OCI-LY3 (cell line): ENCODE data around the gene ZNRF1.

Experiments used
- H2AFZ ChIP-seq: fragments of 200-600, 300-600 bp; shearing (Covaris generic); 2 replicates; pipeline ENCODE4 v1.6.0; 2014; ENCODE audit warnings: antibody characterized with exemption, low read depth, low read length
- H3K27ac ChIP-seq: fragments of 200-600, 300-600 bp; sonication (generic); 2 replicates; pipeline ENCODE4 v1.5.1; 2014; ENCODE audit warnings: mild to moderate bottlenecking, low read length, moderate library complexity, mixed read lengths
- H3K27me3 ChIP-seq: fragments of 200-600, 300-600 bp; sonication (generic); 2 replicates; pipeline ENCODE4 v1.6.1; 2014; ENCODE audit warnings: low read depth, low read length, mixed read lengths
- H3K36me3 ChIP-seq: fragments of 200-600, 300-600 bp; sonication (generic); replicated peaks from 2 replicates; pipeline ENCODE3; 2014; ENCODE audit warnings: low read depth, low read length, mixed read lengths
- H3K4me1 ChIP-seq: fragments of 300-600, 200-600 bp; sonication (generic); 2 replicates; pipeline ENCODE4 v1.6.1; 2014; ENCODE audit warnings: low read length, mixed read lengths
- H3K4me2 ChIP-seq: fragments of 200-600, 300-600 bp; sonication (generic); 2 replicates; pipeline ENCODE4 v1.6.1; 2014; ENCODE audit warnings: low read length, mixed read lengths
- H3K4me3 ChIP-seq: fragments of 300-600, 200-600 bp; sonication (generic); 2 replicates; pipeline ENCODE4 v1.5.1; 2014; ENCODE audit warnings: antibody characterized with exemption, mild to moderate bottlenecking, low read length, moderate library complexity
- H3K79me2 ChIP-seq: fragments of 300-600, 200-600 bp; shearing (Covaris generic); 2 replicates; pipeline ENCODE4 v1.6.1; 2014; ENCODE audit warnings: mild to moderate bottlenecking, low read length, mixed read lengths
- H3K9ac ChIP-seq: fragments of 300-600, 200-600 bp; shearing (Covaris generic); 2 replicates; pipeline ENCODE4 v1.6.0; 2014; ENCODE audit warnings: mild to moderate bottlenecking, low read length, moderate library complexity
- H3K9me3 ChIP-seq: fragments of 200-600, 300-600 bp; shearing (Covaris generic); 2 replicates; pipeline ENCODE4 v1.6.1; 2014; ENCODE audit warnings: low read length, mixed read lengths; ENCODE audit not compliant: insufficient read depth
- H4K20me1 ChIP-seq: fragments of 200-600, 300-600 bp; sonication (generic); 2 replicates; pipeline ENCODE4 v1.6.1; 2016; ENCODE audit warnings: low read length, mixed read lengths; ENCODE audit not compliant: insufficient read depth
- EZH2phosphoT487 ChIP-seq: fragments of 200-600 bp; shearing (Covaris generic); IDR thresholded peaks from 2 replicates; pipeline ENCODE4 v1.6.1; 2018; ENCODE audit warnings: antibody characterized with exemption, mixed run types, low read depth
- TF ChIP-seq, protein P1 (sequence below): fragments of 200-600, 300-600 bp; sonication (generic); IDR thresholded peaks from 2 replicates; pipeline ENCODE4 v1.5.1; 2014; ENCODE audit warnings: antibody characterized with exemption, low read length, low read depth

ZNRF1 gene

DNA sequence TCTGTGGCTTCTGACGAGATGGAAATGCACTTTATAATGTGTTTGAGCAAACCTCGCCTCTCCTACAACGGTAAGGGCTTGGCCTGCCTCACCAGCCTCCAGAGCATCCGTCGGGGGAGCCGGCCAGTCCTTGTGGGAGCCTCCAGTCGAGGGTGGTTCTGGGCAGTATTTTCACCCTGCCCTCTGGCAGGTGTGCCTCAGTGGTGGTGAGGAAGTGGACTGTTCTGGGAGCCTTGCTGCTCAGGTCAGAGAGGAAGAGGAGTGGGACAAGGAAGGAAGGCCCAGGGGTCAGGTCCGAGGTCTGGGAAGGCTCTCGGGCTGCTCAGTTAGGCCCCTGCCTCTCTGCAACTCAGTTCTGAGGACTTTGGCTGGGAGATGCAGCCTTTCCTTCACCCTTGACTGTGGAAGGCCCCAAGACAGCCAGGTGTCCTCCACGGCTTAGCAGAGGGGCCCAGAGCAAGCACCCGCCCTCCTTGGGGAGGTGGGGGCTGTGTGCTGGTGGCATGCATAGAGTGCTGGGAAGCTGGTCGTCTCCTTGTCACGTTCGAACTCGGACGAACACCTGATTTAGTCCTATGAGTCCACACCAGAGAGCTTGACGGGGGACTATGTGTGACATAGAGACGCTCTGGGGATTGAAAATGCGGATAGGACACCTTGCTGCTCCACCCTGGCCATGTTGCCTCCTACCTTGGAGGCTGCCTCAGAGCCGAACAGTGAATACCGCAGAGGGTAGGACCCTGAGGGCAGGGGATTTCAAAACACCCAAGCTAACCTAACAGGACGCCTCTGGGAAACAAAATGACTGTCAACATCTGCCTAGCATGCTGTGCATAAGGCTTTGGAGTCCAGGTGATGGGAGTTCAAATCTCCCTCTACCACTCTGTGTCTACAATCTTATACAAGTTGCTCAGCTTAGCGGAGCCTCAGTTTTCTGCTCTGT is 95.0 kb downstream of the ZNRF1 start:
- TF ChIP-seq, protein P1, sequence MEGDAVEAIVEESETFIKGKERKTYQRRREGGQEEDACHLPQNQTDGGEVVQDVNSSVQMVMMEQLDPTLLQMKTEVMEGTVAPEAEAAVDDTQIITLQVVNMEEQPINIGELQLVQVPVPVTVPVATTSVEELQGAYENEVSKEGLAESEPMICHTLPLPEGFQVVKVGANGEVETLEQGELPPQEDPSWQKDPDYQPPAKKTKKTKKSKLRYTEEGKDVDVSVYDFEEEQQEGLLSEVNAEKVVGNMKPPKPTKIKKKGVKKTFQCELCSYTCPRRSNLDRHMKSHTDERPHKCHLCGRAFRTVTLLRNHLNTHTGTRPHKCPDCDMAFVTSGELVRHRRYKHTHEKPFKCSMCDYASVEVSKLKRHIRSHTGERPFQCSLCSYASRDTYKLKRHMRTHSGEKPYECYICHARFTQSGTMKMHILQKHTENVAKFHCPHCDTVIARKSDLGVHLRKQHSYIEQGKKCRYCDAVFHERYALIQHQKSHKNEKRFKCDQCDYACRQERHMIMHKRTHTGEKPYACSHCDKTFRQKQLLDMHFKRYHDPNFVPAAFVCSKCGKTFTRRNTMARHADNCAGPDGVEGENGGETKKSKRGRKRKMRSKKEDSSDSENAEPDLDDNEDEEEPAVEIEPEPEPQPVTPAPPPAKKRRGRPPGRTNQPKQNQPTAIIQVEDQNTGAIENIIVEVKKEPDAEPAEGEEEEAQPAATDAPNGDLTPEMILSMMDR, result no peak
- no peak for TF ChIP-seq EZH2phosphoT487
- no peaks in the 10 kb centered on the region for H3K79me2 ChIP-seq
- no peak overlapping the region for H3K27ac ChIP-seq
- H3K27me3 ChIP-seq, result no peaks in the 10 kb centered on the region
- H4K20me1 ChIP-seq, result no peaks in the 10 kb centered on the region; the same call in 1 of the 2 replicates
- H3K4me3 ChIP-seq, result no peak overlapping the region
- peaks cover 5% of the 10 kb centered on the region; the same call in 1 of the 2 replicates for H3K4me1 ChIP-seq
- no peaks in the 10 kb centered on the region for H3K9me3 ChIP-seq
- H3K36me3 ChIP-seq, result no peaks in the 10 kb centered on the region
- no peak overlapping the region for H2AFZ ChIP-seq
- H3K4me2 ChIP-seq, result no peak overlapping the region
- H3K9ac ChIP-seq, result no peak overlapping the region

DNA sequence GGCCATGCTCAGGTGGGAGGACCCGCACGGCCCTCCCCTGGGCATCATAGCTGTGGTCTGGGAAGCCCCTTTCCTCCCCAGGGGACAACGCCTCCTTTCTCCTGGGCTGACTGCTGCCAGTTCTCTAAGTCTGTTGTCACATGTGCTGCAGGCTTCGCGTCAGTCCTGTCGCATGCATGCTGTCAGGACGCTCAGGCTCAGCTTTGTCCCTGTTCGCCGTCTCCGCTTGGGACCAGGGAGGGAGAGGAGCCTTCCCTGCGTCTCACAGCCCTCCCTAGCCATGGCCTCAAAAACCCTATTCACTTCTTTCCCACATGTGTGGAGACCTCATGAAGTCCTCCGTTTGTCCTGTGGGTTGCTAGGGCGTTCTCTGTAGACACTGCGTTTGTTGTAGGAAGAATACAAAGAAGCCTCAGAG is 96.4 kb downstream of the ZNRF1 start:
- no peaks in the 10 kb centered on the region for H3K36me3 ChIP-seq
- H3K9ac ChIP-seq, result no peak overlapping the region
- H3K4me1 ChIP-seq, result peaks cover 5% of the 10 kb centered on the region; the same call in 1 of the 2 replicates
- H3K4me2 ChIP-seq, result no peak overlapping the region
- H3K79me2 ChIP-seq, result no peaks in the 10 kb centered on the region
- no peaks in the 10 kb centered on the region; the same call in 1 of the 2 replicates for H4K20me1 ChIP-seq
- H3K4me3 ChIP-seq, result no peak overlapping the region
- TF ChIP-seq, protein P1, result no peak
- no peak for TF ChIP-seq EZH2phosphoT487
- H3K27ac ChIP-seq, result no peak overlapping the region
- no peaks in the 10 kb centered on the region for H3K27me3 ChIP-seq
- H2AFZ ChIP-seq, result no peak overlapping the region
- no peaks in the 10 kb centered on the region for H3K9me3 ChIP-seq

DNA sequence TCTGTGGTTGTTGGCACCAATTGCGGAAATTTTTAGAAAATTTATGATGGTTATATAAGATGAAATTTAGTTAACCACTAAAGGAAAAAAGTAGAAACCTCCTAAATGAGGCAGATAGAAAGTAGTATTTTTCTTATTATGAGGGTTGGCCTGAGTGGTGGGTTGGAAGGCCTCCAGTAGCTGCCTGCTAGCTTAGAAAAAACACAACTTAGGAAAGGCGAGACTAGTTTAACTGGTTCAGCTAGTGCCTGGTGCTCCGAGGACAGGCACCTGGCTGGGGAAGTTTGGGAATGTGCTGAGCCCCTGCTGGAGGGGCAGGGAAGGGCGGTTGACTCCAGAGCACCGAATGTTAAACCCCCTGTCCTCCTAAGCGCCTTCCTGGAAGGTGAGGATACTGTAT is 97.8 kb downstream of the ZNRF1 start:
- no peak overlapping the region for H2AFZ ChIP-seq
- H3K9ac ChIP-seq, result no peak overlapping the region
- H3K4me2 ChIP-seq, result no peak overlapping the region
- H3K79me2 ChIP-seq, result no peaks in the 10 kb centered on the region
- H4K20me1 ChIP-seq, result no peaks in the 10 kb centered on the region; the same call in 1 of the 2 replicates
- no peak overlapping the region for H3K27ac ChIP-seq
- no peaks in the 10 kb centered on the region for H3K9me3 ChIP-seq
- no peaks in the 10 kb centered on the region for H3K27me3 ChIP-seq
- TF ChIP-seq, protein P1, result no peak
- TF ChIP-seq EZH2phosphoT487, result no peak
- peaks cover 5% of the 10 kb centered on the region; the same call in 1 of the 2 replicates for H3K4me1 ChIP-seq
- no peaks in the 10 kb centered on the region for H3K36me3 ChIP-seq
- no peak overlapping the region for H3K4me3 ChIP-seq

DNA sequence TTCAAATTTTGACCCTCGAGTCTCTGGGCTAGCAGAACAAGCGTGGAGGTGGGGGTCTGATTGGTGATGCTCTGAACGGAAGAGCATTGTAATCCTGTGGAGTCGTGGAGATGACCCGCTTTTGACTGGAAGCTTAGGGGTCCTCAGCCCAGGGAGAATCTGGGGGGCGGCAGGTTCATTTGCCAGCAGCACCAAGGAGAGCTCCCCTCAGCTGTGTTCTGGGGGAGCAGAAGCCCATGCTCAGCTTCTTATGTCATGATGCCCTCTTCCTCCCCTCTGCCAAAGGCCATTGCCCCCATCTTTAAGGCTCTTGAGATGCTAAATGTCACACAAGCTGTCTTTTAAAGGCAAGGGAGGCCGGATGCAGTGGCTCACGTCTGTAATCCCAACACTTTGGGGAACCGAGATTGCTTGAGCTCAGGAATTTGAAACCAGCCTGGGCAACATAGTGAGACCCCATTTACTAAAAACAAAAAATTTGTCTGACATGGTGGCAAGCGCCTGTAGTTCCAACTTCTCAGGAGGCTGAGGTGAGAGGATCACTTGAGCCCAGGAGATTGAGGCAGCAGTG is 98.5 kb downstream of the ZNRF1 start:
- no peaks in the 10 kb centered on the region for H3K79me2 ChIP-seq
- no peaks in the 10 kb centered on the region; the same call in 1 of the 2 replicates for H4K20me1 ChIP-seq
- H3K9ac ChIP-seq, result no peak overlapping the region

More for the DNA sequence above, 98.5 kb downstream of the ZNRF1 start:
- H3K36me3 ChIP-seq, result no peaks in the 10 kb centered on the region
- H2AFZ ChIP-seq, result no peak overlapping the region
- no peaks in the 10 kb centered on the region for H3K9me3 ChIP-seq
- no peak overlapping the region for H3K27ac ChIP-seq
- no peaks in the 10 kb centered on the region for H3K27me3 ChIP-seq
- no peak overlapping the region for H3K4me3 ChIP-seq
- H3K4me2 ChIP-seq, result no peak overlapping the region
- TF ChIP-seq, protein P1, result no peak
- no peak for TF ChIP-seq EZH2phosphoT487
- peaks cover 5% of the 10 kb centered on the region; the same call in 1 of the 2 replicates for H3K4me1 ChIP-seq
